MCF 10A (cell line): Measurements from ENCODE around the gene KRTAP9-9. TPM values are rescaled to one million over a fixed set of nuclear protein-coding genes. Genes with fewer than 3 reads are reported as not detected.

Experiments used
- BruUV-seq: library from RNA; stranded (reverse); fragments of 400-500 nt; replicated peaks from 2 replicates; lab custom pipeline; 2021; lab: Mats Ljungman, UMichigan
- CTCF ChIA-PET: fragments of 300-600 bp; sonication (Branson Sonifier 250); formaldehyde crosslinking; extraction: SDS; loops from one replicate; lab custom pipeline; 2021; ENCODE audit warnings: antibody characterized with exemption, inconsistent platforms; lab: Yijun Ruan, JAX
- POLR2A ChIA-PET: fragments of 300-600, 350-650 bp; sonication (Branson Sonifier 250); formaldehyde crosslinking; extraction: SDS; loops from one replicate; lab custom pipeline; 2020; ENCODE audit warnings: antibody characterized with exemption, inconsistent platforms; lab: Yijun Ruan, JAX
- DNase-seq: peaks from one replicate; pipeline ENCODE4 v3.0.0-alpha.2; 2018; ENCODE audit not compliant: unreplicated experiment
- H3K27ac Mint-ChIP-seq: one replicate; pipeline ENCODE4 v1.8.0; 2022; ENCODE audit warnings: mild to moderate bottlenecking, low read depth, mixed read lengths; ENCODE audit not compliant: unreplicated experiment
- H3K27me3 Mint-ChIP-seq: one replicate; pipeline ENCODE4 v1.8.0; 2022; ENCODE audit warnings: mixed read lengths; ENCODE audit not compliant: insufficient read depth, unreplicated experiment
- H3K36me3 Mint-ChIP-seq: one replicate; pipeline ENCODE4 v1.8.0; 2022; ENCODE audit warnings: mild to moderate bottlenecking, moderate library complexity, mixed read lengths; ENCODE audit not compliant: insufficient read depth, unreplicated experiment
- H3K4me1 Mint-ChIP-seq: one replicate; pipeline ENCODE4 v1.8.0; 2022; ENCODE audit warnings: mixed read lengths; ENCODE audit not compliant: insufficient read depth, unreplicated experiment
- H3K4me3 Mint-ChIP-seq: one replicate; pipeline ENCODE4 v1.8.0; 2022; ENCODE audit warnings: mild to moderate bottlenecking, moderate library complexity, mixed read lengths; ENCODE audit not compliant: unreplicated experiment
- H3K9me3 Mint-ChIP-seq: one replicate; pipeline ENCODE4 v1.8.0; 2022; ENCODE audit warnings: mixed read lengths; ENCODE audit not compliant: unreplicated experiment
- CTCF ChIP-seq: fragments of 200-600 bp; IDR thresholded peaks from one replicate; pipeline ENCODE4 v1.8.0; 2022; ENCODE audit warnings: antibody characterized with exemption, mild to moderate bottlenecking; ENCODE audit not compliant: unreplicated experiment
- intact Hi-C: fragments of 100-400 bp; cut with micrococcal nuclease; formaldehyde crosslinking; loops from 2 replicates; pipeline ENCODE4 v1.14.1; 2022
- total RNA-seq: library from RNA; stranded (reverse); gene quantifications from 2 replicates; pipeline ENCODE4 v1.2.3, GENCODE V29; 2022

Gene KRTAP9-9
- total RNA-seq, 1 experiment from 2014 or later = not detected

GRCh38 chr17:41302981-41303380 lies 47.8 kb downstream of the KRTAP9-9 start:
- Mint-ChIP-seq H3K9me3 (no peaks in the 10 kb centered on the region), H3K36me3 (no peaks in the 10 kb centered on the region), H3K27me3 (peaks cover 12% of the 10 kb centered on the region), H3K27ac (no peak overlapping the region), H3K4me1 (peaks cover 16% of the 10 kb centered on the region), H3K4me3 (no peak overlapping the region)
- intact Hi-C loops = no loop called here
- ChIA-PET POLR2A (interaction anchor here (0.6 kb wide), 1 partner anchor 445 kb away, joined by 3 read pairs; no protein-coding TSS in a partner anchor), CTCF (no interaction called here)
- DNase-seq = no peak
- BruUV-seq = no TSS peak
- no peak for TF ChIP-seq CTCF

GRCh38 chr17:41304091-41304490 lies 48.9 kb downstream of the KRTAP9-9 start:
- intact Hi-C loops = no loop called here
- peaks cover 16% of the 10 kb centered on the region for H3K4me1 Mint-ChIP-seq
- no peak overlapping the region for H3K4me3 Mint-ChIP-seq
- CTCF ChIA-PET = interaction anchor here (0.5 to 1.4 kb wide), 2 partner anchors 19 to 392 kb away, joined by 3 read pairs; no protein-coding TSS in a partner anchor
- TF ChIP-seq CTCF = no peak
- DNase-seq = no peak
- H3K27ac Mint-ChIP-seq = no peak overlapping the region
- no peaks in the 10 kb centered on the region for H3K9me3 Mint-ChIP-seq
- peaks cover 16% of the 10 kb centered on the region for H3K27me3 Mint-ChIP-seq
- H3K36me3 Mint-ChIP-seq = no peaks in the 10 kb centered on the region
- POLR2A ChIA-PET = no interaction called here
- no TSS peak for BruUV-seq

Other genes starting within 250 kb of the KRTAP9-9 start
- not detected in 2 replicates for gene KRTAP3-1, start 246.3 kb upstream of the KRTAP9-9 start, total RNA-seq
- gene KRTAP1-5, start 228.2 kb upstream of the KRTAP9-9 start, total RNA-seq = not detected in 2 replicates
- gene KRTAP1-4, start 225.2 kb upstream of the KRTAP9-9 start, total RNA-seq = not detected in 2 replicates
- not detected in 2 replicates for gene KRTAP1-3, start 220.5 kb upstream of the KRTAP9-9 start, total RNA-seq
- gene KRTAP1-1, start 213.9 kb upstream of the KRTAP9-9 start, total RNA-seq = not detected in 2 replicates
- not detected in 2 replicates for gene KRTAP2-1, start 208.1 kb upstream of the KRTAP9-9 start, total RNA-seq
- not detected in 2 replicates for gene KRTAP2-2, start 200.2 kb upstream of the KRTAP9-9 start, total RNA-seq
- not detected in 2 replicates for gene KRTAP2-3, start 195.3 kb upstream of the KRTAP9-9 start, total RNA-seq
- not detected in 2 replicates for gene KRTAP2-4, start 189.5 kb upstream of the KRTAP9-9 start, total RNA-seq
- gene KRTAP4-7, start 171.2 kb upstream of the KRTAP9-9 start, total RNA-seq = not detected in 2 replicates
- gene KRTAP4-8, start 157.2 kb upstream of the KRTAP9-9 start, total RNA-seq = not detected in 2 replicates
- gene KRTAP4-16, start 153.2 kb upstream of the KRTAP9-9 start, total RNA-seq = not detected in 2 replicates
- gene KRTAP4-9, start 150.0 kb upstream of the KRTAP9-9 start, total RNA-seq = not detected in 2 replicates
- not detected in 2 replicates for gene KRTAP4-11, start 137.0 kb upstream of the KRTAP9-9 start, total RNA-seq
- not detected in 2 replicates for gene KRTAP4-12, start 131.2 kb upstream of the KRTAP9-9 start, total RNA-seq
- not detected in 2 replicates for gene KRTAP4-6, start 114.8 kb upstream of the KRTAP9-9 start, total RNA-seq
- not detected in 2 replicates for gene KRTAP4-5, start 105.6 kb upstream of the KRTAP9-9 start, total RNA-seq
- not detected in 2 replicates for gene KRTAP4-4, start 94.6 kb upstream of the KRTAP9-9 start, total RNA-seq
- gene KRTAP4-3, start 87.2 kb upstream of the KRTAP9-9 start, total RNA-seq = not detected in 2 replicates
- not detected in 2 replicates for gene KRTAP4-2, start 77.2 kb upstream of the KRTAP9-9 start, total RNA-seq
- not detected in 2 replicates for gene KRTAP4-1, start 70.5 kb upstream of the KRTAP9-9 start, total RNA-seq
- not detected in 2 replicates for gene KRTAP9-1, start 65.5 kb upstream of the KRTAP9-9 start, total RNA-seq
- gene KRTAP9-2, start 28.7 kb upstream of the KRTAP9-9 start, total RNA-seq = not detected in 2 replicates
- not detected in 2 replicates for gene KRTAP9-3, start 22.9 kb upstream of the KRTAP9-9 start, total RNA-seq
- gene KRTAP9-8, start 17.4 kb upstream of the KRTAP9-9 start, total RNA-seq = not detected in 2 replicates
- gene KRTAP9-4, start 5.7 kb upstream of the KRTAP9-9 start, total RNA-seq = not detected in 2 replicates
- not detected in 2 replicates for gene KRTAP9-6, start 10.0 kb downstream of the KRTAP9-9 start, total RNA-seq
- not detected in 2 replicates for gene KRTAP9-7, start 20.3 kb downstream of the KRTAP9-9 start, total RNA-seq
- gene KRTAP29-1, start 47.5 kb downstream of the KRTAP9-9 start, total RNA-seq = not detected in 2 replicates
- not detected in 2 replicates for gene KRTAP16-1, start 53.9 kb downstream of the KRTAP9-9 start, total RNA-seq
- gene KRTAP17-1, start 60.3 kb downstream of the KRTAP9-9 start, total RNA-seq = not detected in 2 replicates
- gene KRT33A, start 95.4 kb downstream of the KRTAP9-9 start, total RNA-seq = not detected in 2 replicates
- gene KRT33B, start 114.4 kb downstream of the KRTAP9-9 start, total RNA-seq = not detected in 2 replicates
- 0.40 and 0.42 TPM in 2 replicates for gene KRT34, start 126.9 kb downstream of the KRTAP9-9 start, total RNA-seq
- gene KRT31, start 142.2 kb downstream of the KRTAP9-9 start, total RNA-seq = not detected in 2 replicates
- not detected in 2 replicates for gene KRT37, start 169.2 kb downstream of the KRTAP9-9 start, total RNA-seq
- gene KRT38, start 185.6 kb downstream of the KRTAP9-9 start, total RNA-seq = not detected in 2 replicates
- not detected in 2 replicates for gene KRT32, start 212.0 kb downstream of the KRTAP9-9 start, total RNA-seq
- not detected in 2 replicates for gene KRT35, start 225.8 kb downstream of the KRTAP9-9 start, total RNA-seq
- not detected in 2 replicates for gene KRT36, start 234.5 kb downstream of the KRTAP9-9 start, total RNA-seq